Activated CD4-positive, alpha-beta T cell treated with anti-CD3 and anti-CD28 coated beads, Interleukin-10, Interleukin-2, amounts not matched to agents 100 ng/mL and 50 ng/mL, durations not matched to agents 16 hours and 8 hours (primary cell): ENCODE results near the gene AKR1C2.
"Not testable (repeated sequence)": the region's sequence is repeated elsewhere in the genome, so short reads cannot be mapped to it uniquely, and the experiment has no call there.

Source experiments
- DNase-seq: peaks from one replicate; pipeline ENCODE4 v3.0.0-alpha.2; 2020

The AKR1C2 gene

DNA sequence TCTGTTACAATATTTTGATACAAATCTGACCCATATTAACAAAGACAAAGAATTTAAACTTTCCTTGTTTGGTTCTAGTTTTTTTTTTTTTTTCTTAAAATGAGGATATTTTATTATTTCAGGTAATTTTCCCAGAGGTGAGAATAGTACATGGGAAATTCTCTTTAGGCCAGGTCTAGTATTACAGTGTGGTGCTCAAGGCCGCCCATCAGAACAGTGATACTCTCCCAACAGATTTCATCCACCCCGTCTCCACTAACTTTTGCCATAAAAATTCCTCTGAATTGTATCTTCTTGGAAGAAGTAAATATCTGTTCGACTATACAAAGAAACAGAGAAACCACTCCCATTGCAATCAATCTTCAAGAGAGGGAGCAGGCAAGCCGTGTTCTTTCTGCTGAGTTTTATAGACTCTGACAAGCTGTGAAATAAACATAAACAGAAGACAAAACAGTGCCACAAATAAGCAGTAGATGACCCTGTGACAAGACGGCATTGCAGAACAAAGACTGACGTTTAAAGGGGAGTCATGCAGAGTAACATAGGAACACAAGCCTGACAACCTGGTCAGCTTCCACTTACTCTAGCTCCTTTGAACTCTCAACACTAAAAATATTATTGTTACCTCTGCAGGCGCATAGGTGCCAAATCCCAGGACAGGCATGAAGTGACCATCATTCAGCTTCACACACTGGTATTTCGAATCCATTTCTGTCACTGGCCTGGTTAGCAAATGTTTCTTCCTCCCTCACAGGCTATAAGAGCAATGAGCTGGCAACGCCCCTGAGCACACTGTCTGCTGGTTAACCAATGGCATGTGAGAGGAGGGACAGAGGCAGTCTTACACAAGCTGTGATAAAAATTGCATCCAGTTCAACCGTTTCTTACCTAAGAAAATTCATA lies at the start of gene AKR1C2:
TSS of gene AKR1C2 (minus strand) at position 731 of the 903 bp plus-strand sequence. CDS start at position 709, 22 bp downstream.
- DNase-seq, result not testable (repeated sequence)

DNA sequence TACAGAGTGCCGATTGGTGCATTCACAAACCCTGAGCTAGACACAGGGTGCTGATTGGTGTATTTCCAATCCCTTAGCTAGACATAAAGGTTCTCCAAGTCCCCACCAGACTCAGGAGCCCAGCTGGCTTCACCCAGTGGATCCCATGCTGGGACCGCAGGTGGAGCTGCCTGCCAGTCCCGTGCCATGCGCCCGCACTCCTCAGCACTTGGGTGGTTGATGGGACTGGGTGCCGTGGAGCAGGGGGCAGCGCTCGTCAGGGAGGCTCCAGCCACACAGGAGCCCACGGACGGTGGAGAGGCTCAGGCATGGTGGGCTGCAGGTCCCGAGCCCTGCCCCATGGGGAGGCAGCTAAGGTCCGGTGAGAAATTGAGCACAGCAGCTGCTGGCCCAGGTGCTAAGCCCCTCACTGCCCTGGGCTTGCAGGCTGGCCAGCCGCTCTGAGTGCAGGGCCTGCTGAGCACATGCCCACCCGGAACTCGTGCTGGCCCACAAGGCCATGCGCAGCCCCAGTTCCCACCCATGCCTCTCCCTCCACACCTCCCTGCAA lies 49.4 kb upstream of the AKR1C2 start:
- not testable (repeated sequence) for DNase-seq

DNA sequence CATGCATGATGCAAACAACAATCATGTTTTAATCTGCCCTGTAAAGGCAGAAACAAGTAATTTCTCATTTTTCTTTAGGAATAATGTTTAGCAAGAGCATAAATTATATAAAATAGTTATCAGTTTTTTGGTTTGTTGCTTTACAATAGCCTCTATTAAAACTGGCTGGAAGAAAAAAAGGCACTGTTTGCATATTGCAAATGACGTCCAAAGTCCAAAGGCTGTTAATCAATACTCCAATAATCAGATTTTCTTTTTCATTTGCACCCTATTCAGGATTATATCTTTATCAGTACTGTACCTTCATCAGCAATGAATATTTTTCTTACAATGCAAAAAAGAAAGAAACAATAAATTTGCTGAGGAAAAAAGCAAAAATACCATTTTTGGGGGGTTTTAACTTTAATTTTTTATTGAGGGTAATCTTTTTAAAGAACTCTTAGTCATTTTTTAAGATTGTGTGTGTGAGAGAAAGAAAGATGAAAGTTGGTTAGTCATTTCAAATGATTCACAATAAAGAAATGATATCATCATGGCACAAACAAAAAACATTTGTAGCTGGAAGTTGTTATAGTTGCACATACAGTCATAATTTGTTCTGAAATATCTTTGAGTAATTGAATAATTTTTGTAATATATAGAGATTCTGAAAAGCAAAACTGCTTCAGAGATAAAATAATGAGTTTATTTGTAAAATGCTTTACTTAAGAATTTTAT lies 44.4 kb upstream of the AKR1C2 start:
- no peak for DNase-seq

DNA sequence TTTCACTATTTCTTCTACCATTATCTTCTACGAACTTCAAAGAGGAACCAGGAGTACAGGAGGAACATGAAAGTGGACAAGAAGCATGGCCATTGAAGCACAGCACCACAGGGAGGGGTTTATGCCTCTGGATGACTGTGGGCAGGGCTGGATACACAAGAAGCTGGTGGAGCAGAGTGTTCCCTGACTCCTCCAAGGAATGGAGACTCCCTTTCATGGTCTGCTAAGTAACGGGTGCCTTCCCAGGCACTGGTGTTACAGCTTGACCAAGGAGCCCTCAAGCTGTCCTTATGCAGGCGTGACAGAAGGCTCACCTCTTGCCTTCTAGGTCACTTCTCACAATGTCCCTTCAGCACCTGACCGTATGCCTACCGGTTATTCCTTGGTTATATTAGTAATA lies 43.4 kb upstream of the AKR1C2 start:
- DNase-seq, result not testable (repeated sequence)

DNA sequence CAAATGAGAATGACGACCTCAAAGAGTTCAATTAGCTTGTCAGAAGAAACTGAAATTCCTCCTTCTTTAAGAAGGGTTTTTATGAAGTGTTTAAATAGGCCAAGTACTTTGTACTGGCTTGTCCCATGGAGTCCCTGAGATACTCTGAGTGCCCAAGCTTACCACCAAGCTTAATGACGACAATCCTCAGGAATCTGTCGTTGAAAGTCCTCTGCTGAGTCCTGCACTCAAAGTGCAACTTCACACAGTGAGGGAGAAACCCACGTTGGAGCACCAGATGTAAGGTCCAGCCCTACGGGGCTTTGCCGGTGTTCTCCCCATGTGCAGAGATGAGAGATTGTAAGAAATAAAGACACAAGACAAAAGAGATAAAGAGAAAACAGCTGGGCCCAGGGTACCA lies 42.8 kb upstream of the AKR1C2 start:
- no peak for DNase-seq

DNA sequence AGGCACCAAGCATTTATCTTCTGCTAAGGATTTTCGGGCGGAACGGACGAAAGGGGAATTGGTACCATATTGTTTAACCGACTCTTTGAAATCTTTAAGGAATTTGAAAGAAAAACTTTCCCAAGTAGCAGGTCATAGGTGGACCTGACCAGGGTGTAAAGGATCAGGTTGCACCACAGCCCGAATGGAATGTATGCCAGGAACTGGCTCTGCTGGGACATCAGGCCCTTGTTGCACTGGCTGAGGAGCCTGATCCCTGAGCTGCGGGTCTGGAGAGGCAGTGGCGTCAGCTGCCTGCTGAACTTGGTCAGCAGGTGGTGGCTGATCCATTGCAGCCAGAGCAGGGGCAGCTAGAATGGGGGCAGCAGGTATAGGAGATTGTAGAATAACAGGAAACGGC lies 41.4 kb upstream of the AKR1C2 start:
- no peak for DNase-seq

DNA sequence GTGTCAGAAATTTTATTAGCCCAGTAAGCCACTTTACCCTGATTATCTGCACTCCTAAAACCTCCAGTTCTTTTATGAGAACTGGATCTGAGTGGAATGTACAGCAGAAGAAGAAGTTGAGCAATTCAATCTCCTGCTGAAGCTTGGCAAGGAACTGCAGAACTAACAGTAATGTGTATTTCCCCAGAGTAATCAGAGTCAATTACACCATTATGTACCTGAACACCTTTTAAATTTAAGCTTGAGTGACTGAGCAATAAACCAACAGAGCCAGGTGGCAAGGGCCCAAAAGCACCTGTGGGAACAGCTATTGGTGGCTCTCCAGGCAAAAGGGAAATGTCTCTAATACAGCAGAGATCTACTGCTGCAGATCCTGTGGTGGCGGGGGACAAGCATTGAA lies 40.1 kb upstream of the AKR1C2 start:
- DNase-seq, result no peak

DNA sequence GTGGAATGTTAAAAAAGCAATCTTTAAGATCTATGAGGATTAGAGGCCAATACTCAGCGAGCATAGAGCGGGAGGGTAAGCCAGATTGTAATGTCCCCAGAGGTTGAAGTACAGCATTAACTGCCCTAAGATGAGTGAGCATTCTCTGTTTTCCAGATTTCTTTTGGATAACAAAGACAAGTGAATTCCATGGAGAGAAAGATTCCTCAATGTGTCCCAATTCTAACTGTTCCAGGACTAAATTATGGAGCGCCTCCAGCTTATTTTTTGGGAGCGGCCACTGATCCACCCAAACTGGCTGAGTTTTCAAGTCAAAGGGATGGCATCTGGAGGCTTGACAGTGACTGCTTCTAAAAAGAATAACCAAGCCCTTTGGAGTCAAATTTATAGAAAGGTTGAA lies 39.3 kb upstream of the AKR1C2 start:
- no peak for DNase-seq

DNA sequence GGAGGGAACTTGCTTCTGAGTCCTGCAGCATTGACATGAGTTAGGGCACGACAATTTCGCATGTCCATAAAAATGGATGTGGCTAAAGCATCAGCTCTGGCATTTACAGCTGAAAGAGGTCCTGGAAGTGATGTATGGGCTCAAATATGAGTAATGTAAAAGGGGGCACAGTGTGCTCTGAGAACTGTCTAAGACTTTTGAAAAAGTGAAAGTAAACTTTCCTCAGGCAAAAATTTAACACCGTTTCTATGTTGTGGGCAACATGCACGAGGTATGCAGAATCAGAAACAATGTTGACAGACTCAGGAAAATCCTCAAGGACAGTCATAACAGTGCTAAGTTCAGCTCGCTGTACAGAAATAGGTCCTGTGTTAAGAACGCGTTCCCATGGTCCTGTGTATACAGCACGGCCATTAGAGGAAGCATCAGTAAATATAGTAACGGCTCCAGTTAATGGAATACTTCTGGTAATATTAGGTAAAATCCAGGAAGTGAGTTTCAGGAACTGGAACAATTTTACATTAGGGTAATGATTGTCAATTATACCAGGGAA lies 37.9 kb upstream of the AKR1C2 start:
- DNase-seq, result no peak

DNA sequence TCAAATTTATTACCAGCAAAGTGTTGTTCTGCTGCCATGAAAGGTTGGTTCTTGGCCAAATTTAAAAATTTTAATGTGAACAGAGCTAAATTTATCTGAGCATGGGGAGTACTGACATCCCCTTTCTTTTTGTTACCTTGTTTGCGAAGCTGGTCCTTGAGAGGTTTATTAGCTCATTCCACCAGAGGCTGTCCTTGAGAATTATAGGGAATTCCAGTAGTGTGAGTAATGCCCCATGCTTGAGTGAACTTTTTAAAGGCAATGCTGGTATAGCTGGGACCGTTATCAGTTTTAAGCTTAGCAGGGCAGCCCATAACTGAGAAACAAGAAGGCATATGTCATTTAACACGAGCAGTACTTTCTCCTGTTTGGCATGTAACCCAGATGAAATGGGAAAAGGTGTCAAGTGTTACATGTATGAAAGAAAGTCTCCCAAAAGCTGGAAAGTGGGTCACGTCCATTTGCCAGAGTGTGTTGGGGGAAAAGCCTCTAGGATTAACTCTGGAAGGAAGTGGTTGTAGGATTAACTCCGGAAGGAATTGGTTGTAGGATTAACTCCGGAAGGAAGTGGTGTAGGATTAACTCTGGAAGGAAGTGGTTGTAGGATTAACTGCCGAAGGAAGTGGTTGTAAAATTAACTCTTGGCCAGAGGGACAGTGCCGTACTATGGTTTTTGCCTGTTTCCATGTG lies 37.3 kb upstream of the AKR1C2 start:
- DNase-seq, result no peak

DNA sequence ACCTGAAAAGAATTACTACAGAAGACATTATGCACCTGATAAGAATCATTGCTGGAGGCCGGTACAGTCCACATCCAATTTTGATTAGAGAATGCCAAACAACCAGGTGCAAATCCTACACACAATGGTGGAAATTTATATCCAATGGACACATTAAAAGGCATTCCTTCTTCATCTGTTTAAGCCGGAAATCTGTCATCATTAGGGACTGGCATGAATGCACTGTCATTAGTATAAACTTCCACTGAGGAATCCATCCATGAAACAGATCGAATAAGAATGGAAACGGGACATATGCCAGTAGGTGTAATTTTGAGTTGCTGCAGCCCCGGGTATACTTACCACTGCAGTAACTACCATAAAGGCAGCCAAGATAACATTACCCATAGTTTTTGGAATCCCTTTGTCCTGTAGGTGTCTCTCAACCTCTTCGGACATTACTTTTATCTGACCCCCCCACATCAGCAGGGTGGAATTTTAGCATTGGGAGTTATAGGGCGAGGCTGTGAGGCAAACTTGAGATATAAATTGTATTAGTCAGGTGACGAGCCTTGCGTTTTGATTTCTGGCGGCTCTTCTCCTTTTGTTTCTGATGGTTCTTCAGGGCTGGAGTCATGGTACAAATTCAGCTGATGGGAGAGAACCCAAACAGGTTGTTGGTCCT lies 36.5 kb upstream of the AKR1C2 start:
- DNase-seq, result no peak

DNA sequence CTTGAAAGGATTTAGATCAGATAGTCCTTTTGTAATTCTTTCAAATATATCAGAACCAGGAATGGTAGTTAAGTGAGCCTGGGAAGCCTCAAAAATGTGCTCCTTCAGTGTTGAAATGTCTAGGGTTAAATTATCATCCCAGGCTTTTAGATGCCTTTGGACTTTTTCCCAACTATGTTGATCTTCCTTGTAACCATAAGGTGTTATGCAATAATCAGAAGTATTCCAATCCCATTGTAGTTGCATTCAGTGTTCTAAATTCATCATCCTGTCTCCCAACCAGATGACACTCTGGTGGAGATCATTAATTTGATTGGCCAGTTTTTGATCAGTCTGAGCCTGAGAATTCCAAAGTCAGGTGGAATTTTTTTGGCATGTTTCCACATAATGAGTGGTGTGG lies 35.1 kb upstream of the AKR1C2 start:
- no peak for DNase-seq

DNA sequence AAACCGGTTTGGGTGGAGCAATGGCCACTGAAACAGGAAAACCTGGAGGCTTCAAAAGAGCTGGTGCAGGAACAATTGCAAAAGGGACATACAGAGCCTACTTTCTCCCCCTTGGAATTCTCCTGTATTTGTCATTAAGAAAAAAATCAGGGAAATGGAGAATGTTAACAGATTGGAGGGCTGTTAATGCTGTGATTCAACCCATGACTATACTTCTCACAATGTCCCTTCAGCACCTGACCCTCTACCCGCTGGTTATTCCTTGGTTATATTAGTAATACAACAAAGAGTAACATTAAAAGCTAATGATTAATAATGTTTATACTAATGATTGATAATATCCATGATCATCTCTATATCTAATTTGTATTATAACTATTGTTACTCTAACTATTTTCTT lies 34.4 kb upstream of the AKR1C2 start:
- DNase-seq, result no peak

DNA sequence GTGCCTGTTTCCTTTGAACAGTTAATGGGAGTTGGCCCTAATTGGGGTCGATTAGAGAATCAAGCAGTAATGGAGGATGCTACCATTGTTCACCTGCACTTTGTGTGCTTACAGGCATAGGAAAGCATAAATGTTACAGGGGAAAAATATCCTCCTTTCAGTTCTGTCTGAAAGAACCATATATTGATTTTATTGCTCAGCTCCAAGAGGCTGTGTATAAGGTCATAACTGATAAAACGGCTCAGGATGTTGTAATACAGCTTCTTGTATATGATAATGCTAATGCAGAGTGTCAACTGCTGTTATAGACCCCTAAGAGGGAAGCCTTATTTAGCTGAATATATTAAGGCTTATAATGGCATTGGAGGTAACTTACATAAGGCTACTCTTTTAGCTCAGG lies 32.9 kb upstream of the AKR1C2 start:
- DNase-seq, result no peak

DNA sequence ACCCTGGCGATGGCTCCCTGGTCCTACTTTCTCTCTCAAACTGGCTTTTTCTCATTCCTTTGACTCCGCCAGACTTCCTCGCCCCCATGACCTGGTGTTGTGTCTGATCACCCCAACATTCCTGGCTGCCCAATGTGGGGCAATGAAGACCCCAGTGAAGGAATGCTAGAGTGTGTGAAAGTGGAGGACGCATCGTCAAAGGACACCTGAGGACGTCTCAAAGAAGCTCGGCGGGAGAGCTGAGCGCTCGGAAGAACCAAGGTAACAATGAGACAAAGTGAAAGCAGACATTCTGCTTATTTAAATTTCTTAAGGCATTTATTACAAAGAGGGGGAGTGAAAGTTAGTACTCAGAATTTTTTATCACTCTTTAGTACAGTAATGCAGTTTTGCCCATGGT lies 31.7 kb upstream of the AKR1C2 start:
- no peak for DNase-seq

DNA sequence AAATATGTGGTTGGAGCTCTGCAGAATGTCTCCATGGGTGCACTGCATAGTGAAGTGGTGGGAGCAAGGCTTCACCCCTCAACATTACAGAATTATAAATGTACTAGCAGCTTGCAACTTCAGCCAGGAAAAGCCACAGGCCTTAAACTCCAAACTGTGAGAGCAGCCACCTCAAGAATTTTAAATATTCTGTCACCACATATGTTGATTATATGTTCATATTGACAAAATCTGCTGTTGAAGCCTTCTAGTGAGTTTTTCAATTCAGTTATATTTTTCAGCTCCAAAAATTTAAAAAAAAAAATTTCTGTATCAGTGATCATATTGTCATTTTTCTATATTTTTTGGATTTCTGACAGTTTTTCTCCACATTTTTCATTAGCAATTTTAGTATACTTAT lies 30.9 kb upstream of the AKR1C2 start:
- DNase-seq, result no peak

DNA sequence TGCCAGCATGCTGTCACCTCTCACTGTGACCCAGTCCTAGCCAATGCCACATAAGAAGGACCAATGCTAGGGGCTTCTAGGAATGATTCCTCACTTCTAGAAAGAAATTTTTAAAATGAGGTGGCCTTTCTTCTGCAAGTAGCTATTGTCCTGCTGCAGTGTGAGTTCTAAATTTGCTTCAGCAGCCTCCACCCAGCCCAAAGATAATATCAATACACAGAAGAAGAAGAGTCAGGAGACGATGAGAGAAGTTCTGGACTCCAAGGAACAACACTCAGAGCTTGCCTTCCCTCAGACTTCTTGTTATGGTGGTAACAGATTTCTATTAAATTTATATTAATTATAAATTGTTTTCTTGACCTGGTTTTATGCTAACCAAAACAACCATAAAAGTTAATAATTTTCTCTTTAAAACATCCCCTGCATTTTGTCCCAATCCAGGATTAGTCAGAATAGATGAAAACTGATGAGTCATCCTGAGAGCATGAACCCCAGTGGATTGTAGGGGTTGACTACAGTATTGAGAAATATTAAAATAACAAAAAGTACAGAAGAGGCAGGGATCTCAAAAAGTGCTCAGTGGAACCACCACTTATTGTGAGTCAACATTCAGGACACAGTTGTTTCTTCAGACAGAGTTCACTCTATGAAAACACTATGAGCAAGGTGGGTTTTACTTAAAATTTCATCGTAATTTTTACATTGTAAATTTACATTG lies 29.6 kb upstream of the AKR1C2 start:
- DNase-seq, result no peak

DNA sequence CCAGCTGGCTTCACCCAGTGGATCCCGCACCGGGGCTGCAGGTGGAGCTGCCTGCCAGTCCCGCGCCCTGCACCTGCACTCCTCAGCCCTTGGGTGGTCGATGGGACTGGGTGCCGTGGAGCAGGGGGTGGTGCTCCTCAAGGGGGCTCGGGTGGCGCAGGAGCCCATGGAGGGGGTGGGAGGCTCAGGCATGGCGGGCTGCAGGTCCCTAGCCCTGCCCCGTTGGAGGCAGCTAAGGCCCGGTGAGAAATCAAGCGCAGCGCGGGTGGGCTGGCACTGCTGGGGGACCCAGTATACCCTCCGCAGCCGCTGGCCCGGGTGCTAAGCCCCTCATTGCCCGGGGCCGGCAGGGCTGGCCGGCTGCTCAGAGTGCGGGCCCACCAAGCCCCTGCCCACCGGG lies 28.8 kb upstream of the AKR1C2 start:
- not testable (repeated sequence) for DNase-seq

DNA sequence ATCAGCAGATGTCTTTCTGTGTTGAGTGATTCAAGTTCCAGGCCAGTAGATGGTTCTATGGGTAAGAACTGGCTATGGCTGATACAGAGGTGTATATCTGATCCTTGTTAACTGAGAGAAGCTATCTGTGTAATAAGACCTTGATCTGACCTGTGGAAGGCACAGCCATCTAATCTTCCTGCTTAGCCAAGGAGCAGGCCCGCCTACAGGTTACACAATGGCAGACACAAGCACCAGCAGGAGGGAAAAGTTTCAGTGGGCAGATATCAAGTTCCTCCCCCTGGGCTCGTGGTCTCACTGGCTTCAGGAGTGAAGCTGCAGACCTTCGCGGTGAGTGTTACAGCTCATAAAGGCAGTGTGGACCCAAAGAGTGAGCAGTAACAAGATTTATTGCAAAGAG lies 27.9 kb upstream of the AKR1C2 start:
- DNase-seq, result not testable (repeated sequence)

DNA sequence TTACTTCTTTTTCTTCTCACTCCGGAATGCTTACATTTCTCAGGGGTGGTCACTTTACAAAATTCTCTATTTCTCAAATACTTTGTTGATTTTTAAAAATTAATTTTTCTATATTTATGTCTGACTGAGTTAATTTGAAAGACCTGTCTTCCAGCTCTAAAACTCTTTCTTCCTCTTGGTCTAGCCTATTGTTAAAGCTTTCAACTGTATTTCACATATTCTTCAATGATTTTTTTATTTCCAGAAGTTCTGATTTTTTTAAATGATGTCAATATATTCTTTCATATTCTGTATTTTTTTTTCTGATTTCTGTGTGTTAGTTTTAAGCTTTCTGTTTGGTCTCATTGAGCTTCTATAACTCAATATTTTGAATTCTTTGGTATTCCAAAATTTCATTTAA lies 27.3 kb upstream of the AKR1C2 start:
- no peak for DNase-seq

DNA sequence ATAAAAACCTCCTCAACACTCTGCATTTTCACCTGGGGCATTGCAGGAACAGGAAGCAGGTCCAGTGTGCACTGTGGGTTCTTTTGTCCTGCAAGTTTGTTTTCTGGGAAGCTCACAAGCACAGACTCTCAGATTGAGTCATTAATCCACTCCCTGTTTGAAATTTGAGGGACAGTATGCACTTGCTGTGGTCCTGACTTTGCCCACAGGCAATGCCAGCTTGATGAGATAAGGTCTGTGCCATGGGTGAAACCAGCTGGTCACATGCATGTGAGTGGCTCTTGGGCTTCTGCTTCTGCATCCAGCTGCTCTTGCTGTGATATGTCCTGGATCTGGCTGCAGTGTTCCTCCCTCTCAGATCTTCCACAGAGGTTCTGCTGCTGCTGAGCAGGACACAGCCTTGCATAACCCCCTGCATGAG lies 21.8 kb upstream of the AKR1C2 start:
- DNase-seq, result not testable (repeated sequence)
